Measurements from ENCODE around the gene MRPL37. TPM values are rescaled to one million over a fixed set of nuclear protein-coding genes. Genes with fewer than 3 reads are reported as not detected.

The MRPL37 gene
- total RNA-seq, 2 donors from 2014 or later = 43.2 to 55.0 TPM

GRCh38 chr1:54178296-54179070, 21.5 kb upstream of the MRPL37 start:
- DNase-seq (ENCODE audit: low spot score) (no peak), ATAC-seq (ENCODE audit: insufficient number of reproducible peaks, low FRiP score, low read depth) (no peak)
- no peaks in the 10 kb centered on the region for H3K27me3 ChIP-seq (replicated peaks; ENCODE audit: insufficient read depth)
- TF ChIP-seq CTCF (IDR thresholded peaks at IDR 0.05) = no peak
- no peak overlapping the region for H3K27ac ChIP-seq
- H3K4me1 ChIP-seq (ENCODE audit: control insufficient read depth in 1 of 2, low read depth in 2 of 2) = no peaks in the 10 kb centered on the region
- no peaks in the 10 kb centered on the region for H3K9me3 ChIP-seq
- peaks cover 9% of the 10 kb centered on the region for H3K36me3 ChIP-seq
- H3K4me3 ChIP-seq = no peak overlapping the region

GRCh38 chr1:54180701-54181360, 19.1 kb upstream of the MRPL37 start:
- ATAC-seq (ENCODE audit: insufficient number of reproducible peaks, low FRiP score, low read depth) = no peak
- no peaks in the 10 kb centered on the region for H3K9me3 ChIP-seq
- H3K27me3 ChIP-seq (replicated peaks; ENCODE audit: insufficient read depth) = no peaks in the 10 kb centered on the region
- no peak overlapping the region for H3K4me3 ChIP-seq
- no peak for TF ChIP-seq CTCF (IDR thresholded peaks at IDR 0.05)
- no peak for DNase-seq (ENCODE audit: low spot score)
- H3K4me1 ChIP-seq (ENCODE audit: control insufficient read depth in 1 of 2, low read depth in 2 of 2) = no peaks in the 10 kb centered on the region
- peaks cover 4% of the 10 kb centered on the region for H3K36me3 ChIP-seq
- H3K27ac ChIP-seq = no peak overlapping the region

GRCh38 chr1:54186056-54186455, 13.9 kb upstream of the MRPL37 start:
- TF ChIP-seq CTCF (IDR thresholded peaks at IDR 0.05) = no peak
- ATAC-seq (ENCODE audit: insufficient number of reproducible peaks, low FRiP score, low read depth) (no peak), DNase-seq (ENCODE audit: low spot score) (no peak)
- Histone ChIP-seq H3K36me3 (peaks cover 9% of the 10 kb centered on the region), H3K9me3 (no peaks in the 10 kb centered on the region), H3K27ac (no peak overlapping the region), H3K4me3 (no peak overlapping the region), H3K4me1 (ENCODE audit: control insufficient read depth in 1 of 2, low read depth in 2 of 2) (no peaks in the 10 kb centered on the region), H3K27me3 (replicated peaks; ENCODE audit: insufficient read depth) (no peaks in the 10 kb centered on the region)

- no peak for DNase-seq (ENCODE audit: low spot score)
- no peak overlapping the region for H3K4me3 ChIP-seq
- peaks cover 13% of the 10 kb centered on the region for H3K36me3 ChIP-seq
- no peak for ATAC-seq (ENCODE audit: insufficient number of reproducible peaks, low FRiP score, low read depth)
- no peaks in the 10 kb centered on the region for H3K4me1 ChIP-seq (ENCODE audit: control insufficient read depth in 1 of 2, low read depth in 2 of 2)
- no peak overlapping the region for H3K27ac ChIP-seq
- H3K9me3 ChIP-seq = no peaks in the 10 kb centered on the region
- TF ChIP-seq CTCF (IDR thresholded peaks at IDR 0.05) = no peak
- H3K27me3 ChIP-seq (replicated peaks; ENCODE audit: insufficient read depth) = no peaks in the 10 kb centered on the region
Measured at GRCh38 chr1:54188291-54188690, 11.7 kb upstream of the MRPL37 start.

- ATAC-seq (ENCODE audit: insufficient number of reproducible peaks, low FRiP score, low read depth) = no peak
- no peak for TF ChIP-seq CTCF (IDR thresholded peaks at IDR 0.05)
- peaks cover 23% of the 10 kb centered on the region for H3K36me3 ChIP-seq
Measured at GRCh38 chr1:54190526-54190925, 9.4 kb upstream of the MRPL37 start.

More at GRCh38 chr1:54190526-54190925, 9.4 kb upstream of the MRPL37 start:
- DNase-seq (ENCODE audit: low spot score) = no peak
- no peaks in the 10 kb centered on the region for H3K4me1 ChIP-seq (ENCODE audit: control insufficient read depth in 1 of 2, low read depth in 2 of 2)
- H3K9me3 ChIP-seq = no peaks in the 10 kb centered on the region
- no peak overlapping the region for H3K27ac ChIP-seq
- H3K4me3 ChIP-seq = no peak overlapping the region
- H3K27me3 ChIP-seq (replicated peaks; ENCODE audit: insufficient read depth) = no peaks in the 10 kb centered on the region
